Spleen (tissue), 11 donors: ENCODE results near the gene SUPT3H. TPM values are rescaled to one million over a fixed set of nuclear protein-coding genes. Genes with fewer than 3 reads are reported as not detected.
"Not testable (repeated sequence)": the region's sequence is repeated elsewhere in the genome, so short reads cannot be mapped to it uniquely, and the experiment has no call there.

Experiments
- DNase-seq: peaks from one replicate; pipeline ENCODE4 v3.0.0-alpha.2; 2020
- H3K27ac ChIP-seq, 8 donors: fragments of 200-600 bp; sonication (generic) in 7 of 8; 1 replicate in 4 of 8; 2 replicates in 4 of 8; pipeline versions ENCODE4 v1.5.0 to v1.8.0; 2016 to 2021; ENCODE audit warnings: inconsistent platforms in 4 of 8, mild to moderate bottlenecking in 4 of 8, moderate library complexity in 1 of 8
- H3K27me3 ChIP-seq, 7 donors: fragments of 200-600 bp; sonication (generic) in 6 of 7; replicated peaks in 1 of 7; 1 replicate in 4 of 7; 2 replicates in 3 of 7; pipeline versions ENCODE4 v1.5.0 to v1.8.0; 2016 to 2021; ENCODE audit warnings: inconsistent platforms in 3 of 7, mild to moderate bottlenecking in 1 of 7
- H3K36me3 ChIP-seq, 6 donors: fragments of 200-600 bp; sonication (generic) in 5 of 6; 1 replicate in 4 of 6; 2 replicates in 2 of 6; pipeline versions ENCODE4 v1.5.0 to v1.8.0; 2016 to 2021; ENCODE audit warnings: inconsistent platforms in 2 of 6
- H3K4me1 ChIP-seq, 6 donors: fragments of 200-600 bp; sonication (generic) in 5 of 6; 1 replicate in 3 of 6; 2 replicates in 3 of 6; pipeline versions ENCODE4 v1.5.0 to v1.8.0; 2016 to 2021; ENCODE audit warnings: inconsistent platforms in 3 of 6
- H3K4me3 ChIP-seq, 8 donors: fragments of 200-600 bp; sonication (generic) in 7 of 8; 1 replicate in 4 of 8; 2 replicates in 4 of 8; pipeline versions ENCODE4 v1.5.0 to v1.8.0; 2016 to 2021; ENCODE audit warnings: inconsistent platforms in 4 of 8, mild to moderate bottlenecking in 4 of 8, moderate library complexity in 2 of 8
- H3K9me3 ChIP-seq, 8 donors: fragments of 200-600 bp; sonication (generic) in 7 of 8; 1 replicate in 4 of 8; 2 replicates in 4 of 8; pipeline versions ENCODE4 v1.5.0 to v1.8.0; 2016 to 2021; ENCODE audit warnings: inconsistent platforms in 4 of 8
- POLR2A ChIP-seq, 3 donors: fragments of 450-650 bp; IDR thresholded peaks; one replicate each; pipeline ENCODE4 v1.5.1; 2017; ENCODE audit warnings: antibody characterized with exemption in 3 of 3, mild to moderate bottlenecking in 1 of 3
- POLR2AphosphoS5 ChIP-seq, 3 donors: sonication (generic); formaldehyde crosslinking; IDR thresholded peaks; one replicate each; pipeline ENCODE4 v1.5.1; 2017; ENCODE audit warnings: antibody characterized with exemption in 3 of 3
- WGBS, 5 donors: extraction: QIAGEN DNeasy Blood & Tissue Kit in 3 of 5; methylation state at CpG; one replicate each; pipeline versions ENCODE4 v1.1.5 to v1.1.7; 2013 to 2018; 5-methylcytosine and 5-hydroxymethylcytosine counted together
- intact Hi-C: fragments of 100-400 bp; cut with DNase I; formaldehyde crosslinking; loops from one replicate; pipeline ENCODE4 v1.15.0; 2023; ENCODE audit warnings: low total_unique reads
- polyA plus RNA-seq, 3 donors: library from polyadenylated mRNA; stranded (reverse); fragments of 200-250 nt; gene quantifications; one replicate each; pipeline ENCODE4 v1.2.1, GENCODE V29; 2013
- total RNA-seq, 7 donors: library from RNA; depleted of rRNA in 3 of 7; stranded (reverse); fragments of >200 nt in 3 of 7; fragmentation: NEBNext Ultra II Directional in 4 of 7; extraction: Animal tissue kit (Norgen Biotek cat#: 25700) in 4 of 7; gene quantifications; one replicate each; pipeline versions ENCODE4 v1.1.0 to v1.2.1, GENCODE V29; 2016 to 2021
- TF ChIP-seq, protein P1 (sequence below), 11 experiments: fragments of 200-600 bp in 7 of 11; fragments of 450-650 bp in 4 of 11; sonication (generic) in 4 of 11; IDR thresholded peaks in 8 of 11; conservative IDR thresholded peaks in 3 of 11; 1 replicate in 7 of 11; 2 replicates in 4 of 11; pipeline versions ENCODE4 v1.4.0 to v1.8.0; 2016 to 2021; ENCODE audit warnings: antibody characterized with exemption in 11 of 11, inconsistent platforms in 4 of 11, mild to moderate bottlenecking in 1 of 11
- donor health status: healthy with polysubstance abuse.
- donor health status: DM: no; HTN: no; CAD: no; lungs with moderate emphysema.
- donor health status: DM: no; HTN: no; CAD: no.
- donor health status: Bipolar disorder and iron deficiency.
- donor health status: healthy.
- donor health status: DM: no; HTN: no; CAD: no.
- donor health status: DM: yes; HTN: yes; CAD: no.

Gene SUPT3H
- total and polyA plus RNA-seq, 10 donors = 3.1 to 16.8 (median 6.2) TPM

DNA sequence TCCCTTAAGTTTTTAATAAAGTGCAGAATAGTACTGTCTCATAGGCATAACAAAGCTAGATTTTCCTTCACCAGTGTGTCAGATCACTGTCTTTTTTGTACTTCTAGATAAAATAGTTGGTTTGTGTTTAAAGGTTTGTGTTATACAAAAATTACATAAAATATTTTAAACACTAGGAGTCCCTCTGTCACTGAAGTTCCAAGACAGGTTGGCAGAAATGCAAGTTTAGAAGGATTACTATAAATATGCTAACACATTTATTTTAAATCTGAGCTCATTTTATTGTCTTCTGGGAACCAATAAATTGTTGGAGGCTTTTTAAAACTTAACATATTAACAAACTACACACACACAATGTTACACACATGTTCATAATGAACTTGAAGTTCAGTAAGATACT lies 80.4 kb downstream of the SUPT3H start:
- Histone ChIP-seq H3K4me3 (no peak overlapping the region), H3K27ac (no peak overlapping the region), H3K27me3 (no peaks in the 10 kb centered on the region), H3K9me3 (peaks cover 0 to 5% (median 0%) of the 10 kb centered on the region in 8 donors), H3K36me3 (no peaks in the 10 kb centered on the region), H3K4me1 (peaks cover 0 to 9% (median 0%) of the 10 kb centered on the region in 6 donors)
- TF ChIP-seq POLR2AphosphoS5 (IDR thresholded peaks at IDR 0.05) (no peak), POLR2A (IDR thresholded peaks at IDR 0.05) (no peak)
- TF ChIP-seq, protein P1, sequence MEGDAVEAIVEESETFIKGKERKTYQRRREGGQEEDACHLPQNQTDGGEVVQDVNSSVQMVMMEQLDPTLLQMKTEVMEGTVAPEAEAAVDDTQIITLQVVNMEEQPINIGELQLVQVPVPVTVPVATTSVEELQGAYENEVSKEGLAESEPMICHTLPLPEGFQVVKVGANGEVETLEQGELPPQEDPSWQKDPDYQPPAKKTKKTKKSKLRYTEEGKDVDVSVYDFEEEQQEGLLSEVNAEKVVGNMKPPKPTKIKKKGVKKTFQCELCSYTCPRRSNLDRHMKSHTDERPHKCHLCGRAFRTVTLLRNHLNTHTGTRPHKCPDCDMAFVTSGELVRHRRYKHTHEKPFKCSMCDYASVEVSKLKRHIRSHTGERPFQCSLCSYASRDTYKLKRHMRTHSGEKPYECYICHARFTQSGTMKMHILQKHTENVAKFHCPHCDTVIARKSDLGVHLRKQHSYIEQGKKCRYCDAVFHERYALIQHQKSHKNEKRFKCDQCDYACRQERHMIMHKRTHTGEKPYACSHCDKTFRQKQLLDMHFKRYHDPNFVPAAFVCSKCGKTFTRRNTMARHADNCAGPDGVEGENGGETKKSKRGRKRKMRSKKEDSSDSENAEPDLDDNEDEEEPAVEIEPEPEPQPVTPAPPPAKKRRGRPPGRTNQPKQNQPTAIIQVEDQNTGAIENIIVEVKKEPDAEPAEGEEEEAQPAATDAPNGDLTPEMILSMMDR (IDR thresholded peaks at IDR 0.05 in 8 of 11, conservative IDR thresholded peaks at IDR 0.05 in 3 of 11) = no peak
- intact Hi-C loops = no loop called here
- no peak for DNase-seq

DNA sequence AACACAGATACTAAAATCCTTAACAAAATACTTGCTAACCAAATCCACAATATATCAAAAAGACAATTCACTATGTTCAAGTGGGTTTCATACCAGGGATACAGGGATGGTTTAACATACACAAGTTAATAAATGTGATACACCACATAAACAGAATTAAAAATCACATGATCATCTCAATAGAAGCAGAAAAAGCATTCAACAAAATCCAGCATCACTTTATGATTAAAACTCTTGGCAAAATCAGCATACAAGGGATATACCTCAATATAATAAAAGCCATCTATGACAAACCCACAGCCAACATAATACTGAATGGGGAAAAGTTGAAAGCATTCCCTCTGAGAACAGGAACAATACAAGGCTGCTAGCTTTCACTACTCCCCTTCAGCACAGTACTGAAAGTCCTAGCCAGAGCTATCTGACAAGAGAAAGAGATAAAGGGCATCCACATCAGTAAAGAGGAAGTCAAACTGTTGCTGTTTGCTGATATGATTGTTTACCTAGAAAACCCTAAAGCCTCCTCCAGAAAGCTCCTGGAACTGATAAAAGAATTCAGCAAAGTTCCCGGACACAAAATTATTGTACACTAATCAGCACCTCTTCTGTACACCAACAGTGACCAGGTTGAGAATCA lies 83.6 kb downstream of the SUPT3H start:
- H3K27ac ChIP-seq, intact Hi-C loops, H3K4me3 ChIP-seq, H3K4me1 ChIP-seq, DNase-seq, H3K27me3 ChIP-seq, H3K36me3 ChIP-seq: not testable (repeated sequence)
- peaks cover 0 to 11% (median 0%) of the 10 kb centered on the region in 8 donors for H3K9me3 ChIP-seq
- WGBS, 5 donors = 67 to 79% (median 74%) methylated on average over 1 of the region's 1 CpG

DNA sequence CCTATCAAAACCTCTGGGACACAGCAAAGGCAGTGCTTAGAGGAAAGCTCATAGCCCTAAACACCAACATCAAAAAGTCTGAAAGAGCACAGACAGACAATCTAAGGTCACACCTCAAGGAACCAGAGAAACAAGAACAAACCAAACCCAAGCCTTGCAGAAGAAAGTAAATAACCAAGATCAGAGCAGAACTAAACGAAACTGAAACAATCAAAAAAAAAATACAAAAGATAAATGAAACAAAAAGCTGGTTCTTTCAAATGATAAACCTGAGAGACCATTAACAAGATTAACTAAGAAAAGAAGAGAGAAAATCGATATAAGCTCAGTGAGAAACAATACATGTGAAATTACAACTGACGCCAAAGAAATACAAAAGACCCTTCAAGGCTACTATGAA lies 84.4 kb downstream of the SUPT3H start:
- Histone ChIP-seq H3K9me3 (peaks cover 0 to 11% (median 0%) of the 10 kb centered on the region in 8 donors), H3K4me1 (peaks cover 0 to 9% (median 0%) of the 10 kb centered on the region in 6 donors), H3K27ac (no peak overlapping the region), H3K36me3 (no peaks in the 10 kb centered on the region), H3K27me3 (no peaks in the 10 kb centered on the region), H3K4me3 (no peak overlapping the region)
- no peak for DNase-seq
- TF ChIP-seq POLR2A (IDR thresholded peaks at IDR 0.05) (no peak), POLR2AphosphoS5 (IDR thresholded peaks at IDR 0.05) (no peak)
- TF ChIP-seq, protein P1 (IDR thresholded peaks at IDR 0.05 in 8 of 11, conservative IDR thresholded peaks at IDR 0.05 in 3 of 11) = no peak
- intact Hi-C loops = no loop called here
- WGBS, 5 donors = 75 to 84% (median 79%) methylated on average over 3 of the region's 3 CpGs

DNA sequence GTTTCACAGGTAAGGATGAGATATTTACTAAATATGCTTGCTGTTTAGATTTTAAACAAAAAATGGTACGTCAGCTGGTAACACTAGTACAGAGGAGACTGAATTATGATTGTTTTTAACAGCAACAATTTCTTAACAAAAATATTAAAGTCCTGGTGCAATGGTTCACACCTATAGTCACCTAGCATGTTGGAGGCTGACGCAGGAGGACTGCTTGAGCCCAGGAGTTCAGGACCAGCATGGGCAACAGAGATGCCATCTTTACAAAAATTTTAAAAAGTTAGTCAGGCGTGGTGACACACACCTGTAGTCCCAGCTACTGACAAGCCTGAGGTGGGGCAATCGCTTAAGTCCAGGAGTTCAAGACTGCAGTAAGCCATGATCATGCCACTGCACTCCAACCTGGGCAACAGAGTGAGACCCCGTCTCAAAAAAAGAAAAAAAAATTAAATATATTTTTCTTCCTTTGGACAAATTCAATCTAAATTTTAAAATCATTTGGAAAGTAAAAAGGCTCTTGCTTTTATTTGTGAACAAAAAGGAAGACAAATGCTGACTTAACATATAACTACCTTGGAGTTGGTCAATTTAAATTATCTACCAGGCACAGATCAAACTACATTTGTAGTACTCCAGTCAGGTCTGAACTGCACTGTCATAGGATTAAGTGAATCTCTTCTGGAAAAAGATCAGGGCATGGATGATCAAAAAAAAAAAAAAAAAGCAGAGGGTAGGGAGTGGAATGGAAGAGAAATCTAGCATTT lies 87.8 kb downstream of the SUPT3H start:
- no peak for DNase-seq
- no peaks in the 10 kb centered on the region for H3K27me3 ChIP-seq
- H3K27ac ChIP-seq = no peak overlapping the region
- H3K36me3 ChIP-seq = no peaks in the 10 kb centered on the region
- no peak overlapping the region for H3K4me3 ChIP-seq
- peaks cover 0 to 9% (median 0%) of the 10 kb centered on the region in 6 donors for H3K4me1 ChIP-seq
- TF ChIP-seq POLR2A (IDR thresholded peaks at IDR 0.05) (no peak), POLR2AphosphoS5 (IDR thresholded peaks at IDR 0.05) (no peak)
- TF ChIP-seq, protein P1 (IDR thresholded peaks at IDR 0.05 in 8 of 11, conservative IDR thresholded peaks at IDR 0.05 in 3 of 11) = no peak
- 93 to 96% (median 95%) methylated on average over 5 of the region's 5 CpGs for WGBS, 5 donors
- peaks cover 0 to 11% (median 0%) of the 10 kb centered on the region in 8 donors for H3K9me3 ChIP-seq
- intact Hi-C loops = no loop called here

DNA sequence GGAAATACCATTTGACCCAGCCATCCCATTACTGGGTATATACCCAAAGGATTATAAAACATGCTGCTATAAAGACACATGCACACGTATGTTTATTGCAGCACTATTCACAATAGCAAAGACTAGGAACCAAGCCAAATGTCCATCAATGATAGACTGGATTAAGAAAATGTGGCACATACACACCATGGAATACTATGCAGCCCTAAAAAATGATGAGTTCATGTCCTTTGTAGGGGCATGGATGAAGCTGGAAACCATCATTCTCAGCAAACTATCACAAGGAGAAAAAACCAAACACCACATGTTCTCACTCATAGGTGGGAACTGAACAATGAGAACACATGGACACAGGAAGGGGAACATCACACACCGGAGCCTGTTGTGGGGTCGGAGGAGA lies 91.0 kb downstream of the SUPT3H start:
- DNase-seq, H3K27me3 ChIP-seq, H3K4me3 ChIP-seq, H3K27ac ChIP-seq, H3K4me1 ChIP-seq, intact Hi-C loops, H3K36me3 ChIP-seq, H3K9me3 ChIP-seq: not testable (repeated sequence)
- 88 to 98% (median 96%) methylated on average over 3 of the region's 3 CpGs for WGBS, 5 donors
